Fibroblast of lung (primary cell): ENCODE results near the gene CCDC169. TPM values are rescaled to one million over a fixed set of nuclear protein-coding genes. Genes with fewer than 3 reads are reported as not detected.

ENCODE experiments used
- DNase-seq, 2 donors: peaks; one replicate each; pipeline versions ENCODE4 v3.0.0 to v3.0.0-alpha.2; 2010; ENCODE audit warnings: low read depth in 2 of 2
- H2AFZ ChIP-seq: 2 replicates; pipeline ENCODE4 v1.5.1; 2012; ENCODE audit warnings: low read length, control low read depth, inconsistent platforms
- H3K27ac ChIP-seq: 2 replicates; pipeline ENCODE4 v1.5.1; 2011; ENCODE audit warnings: low read length, control low read depth; ENCODE audit not compliant: insufficient read depth
- H3K27me3 ChIP-seq: 2 replicates; pipeline ENCODE4 v1.5.1; 2011; ENCODE audit warnings: mild to moderate bottlenecking, low read length; ENCODE audit not compliant: control insufficient read depth, insufficient read depth
- H3K36me3 ChIP-seq: 2 replicates; pipeline ENCODE4 v1.5.1; 2011; ENCODE audit warnings: low read length; ENCODE audit not compliant: control insufficient read depth, insufficient read depth
- H3K4me1 ChIP-seq: 2 replicates; pipeline ENCODE4 v1.5.1; 2011; ENCODE audit warnings: low read length; ENCODE audit not compliant: control insufficient read depth, insufficient read depth; ENCODE audit errors: extremely low read depth
- H3K4me2 ChIP-seq: 2 replicates; pipeline ENCODE4 v1.5.1; 2011; ENCODE audit warnings: low read length, control low read depth; ENCODE audit not compliant: insufficient read depth; ENCODE audit errors: extremely low read depth
- H3K4me3 ChIP-seq, 4 experiments: fragments of 200-600 bp in 1 of 4; sonication (generic) in 1 of 4; replicated peaks in 1 of 4; 2 replicates each; pipeline ENCODE4 v1.5.1; 2011 to 2016; ENCODE audit warnings: low read length in 4 of 4, low read depth in 3 of 4, mild to moderate bottlenecking in 3 of 4, control low read depth in 2 of 4, inconsistent platforms in 1 of 4, mixed read lengths in 1 of 4; ENCODE audit not compliant: insufficient read depth in 1 of 4; ENCODE audit errors: control extremely low read depth in 1 of 4
- H3K79me2 ChIP-seq: 2 replicates; pipeline ENCODE4 v1.5.1; 2012; ENCODE audit warnings: mild to moderate bottlenecking, low read length, inconsistent platforms; ENCODE audit not compliant: control insufficient read depth, insufficient read depth
- H3K9ac ChIP-seq: 2 replicates; pipeline ENCODE4 v1.5.1; 2011; ENCODE audit warnings: mild to moderate bottlenecking, low read length, control low read depth; ENCODE audit not compliant: insufficient read depth
- H3K9me3 ChIP-seq: 2 replicates; pipeline ENCODE4 v1.5.1; 2012; ENCODE audit warnings: low read depth, low read length; ENCODE audit not compliant: control insufficient read depth, insufficient read depth
- H4K20me1 ChIP-seq: 2 replicates; pipeline ENCODE4 v1.5.1; 2011; ENCODE audit warnings: low read length; ENCODE audit not compliant: control insufficient read depth, insufficient read depth; ENCODE audit errors: extremely low read depth
- CTCF ChIP-seq, 2 donors: IDR thresholded peaks in 1 of 2; conservative IDR thresholded peaks in 1 of 2; 1 replicate in 1 of 2; 2 replicates in 1 of 2; pipeline ENCODE4 v1.5.1; 2011 to 2012; ENCODE audit warnings: low read length in 2 of 2, control low read depth in 1 of 2, inconsistent platforms in 1 of 2, low read depth in 1 of 2, mild to moderate bottlenecking in 1 of 2
- EZH2 ChIP-seq: IDR thresholded peaks from 2 replicates; pipeline ENCODE4 v1.5.1; 2012; ENCODE audit warnings: low read length, control low read depth, mild to moderate bottlenecking; ENCODE audit errors: missing control alignments
- polyA plus RNA-seq, 2 donors: library from polyadenylated mRNA; depleted of rRNA in 1 of 2; stranded (reverse) in 1 of 2; unstranded in 1 of 2; fragments of >200 nt; gene quantifications; 2 replicates each; pipeline ENCODE4 v1.2.1, GENCODE V29; 2011 to 2012; ENCODE audit warnings: missing spikeins in 1 of 2
- total RNA-seq: library from RNA; depleted of rRNA; stranded (reverse); fragments of >200 nt; gene quantifications from 2 replicates; pipeline ENCODE4 v1.2.1, GENCODE V29; 2014

The CCDC169 gene
- total and polyA plus RNA-seq, 2 donors (not counting 1 experiment from before 2014, with no cell fraction given) = 2.9 to 7.1 TPM

- H4K20me1 ChIP-seq = no peaks in the 10 kb centered on the region
- no peak overlapping the region for H3K27ac ChIP-seq
- no peak overlapping the region for H3K4me2 ChIP-seq
- H3K4me3 ChIP-seq = no peak overlapping the region
- no peak overlapping the region for H3K9ac ChIP-seq
- no peaks in the 10 kb centered on the region for H3K27me3 ChIP-seq
- H3K79me2 ChIP-seq = no peaks in the 10 kb centered on the region
- DNase-seq = no peak
- no peaks in the 10 kb centered on the region for H3K36me3 ChIP-seq
- H3K4me1 ChIP-seq = no peaks in the 10 kb centered on the region
- no peak overlapping the region for H2AFZ ChIP-seq
- TF ChIP-seq EZH2 (no peak), CTCF (conservative IDR thresholded peaks at IDR 0.05 in 1 of 2, IDR thresholded peaks at IDR 0.05 in 1 of 2; ENCODE audit: low read depth in 1 of 2, low read length in 2 of 2) (no peak)
- no peaks in the 10 kb centered on the region for H3K9me3 ChIP-seq
Observed at GRCh38 chr13:36286006-36286405, 11.6 kb downstream of the CCDC169 start.

GRCh38 chr13:36282821-36283432 lies 14.7 kb downstream of the CCDC169 start:
- Histone ChIP-seq H3K79me2 (no peaks in the 10 kb centered on the region), H3K4me3 (no peak overlapping the region), H4K20me1 (no peaks in the 10 kb centered on the region), H3K27ac (no peak overlapping the region), H2AFZ (no peak overlapping the region), H3K27me3 (no peaks in the 10 kb centered on the region), H3K4me2 (no peak overlapping the region), H3K36me3 (no peaks in the 10 kb centered on the region), H3K4me1 (no peaks in the 10 kb centered on the region), H3K9me3 (no peaks in the 10 kb centered on the region), H3K9ac (no peak overlapping the region)
- no peak for TF ChIP-seq EZH2
- TF ChIP-seq CTCF (conservative IDR thresholded peaks at IDR 0.05 in 1 of 2, IDR thresholded peaks at IDR 0.05 in 1 of 2; ENCODE audit: low read depth in 1 of 2, low read length in 2 of 2) = peak; percentile 62 to 71
- DNase-seq = peak; percentile 39 to 69

GRCh38 chr13:36275190-36276002 lies 22.2 kb downstream of the CCDC169 start:
- no peaks in the 10 kb centered on the region for H3K4me1 ChIP-seq
- no peaks in the 10 kb centered on the region for H4K20me1 ChIP-seq
- no peaks in the 10 kb centered on the region for H3K36me3 ChIP-seq
- TF ChIP-seq CTCF (conservative IDR thresholded peaks at IDR 0.05 in 1 of 2, IDR thresholded peaks at IDR 0.05 in 1 of 2; ENCODE audit: low read depth in 1 of 2, low read length in 2 of 2) = peak; percentile 48 to 59
- TF ChIP-seq EZH2 = no peak
- no peaks in the 10 kb centered on the region for H3K27me3 ChIP-seq
- H2AFZ ChIP-seq = no peak overlapping the region
- peak; percentile 84 to 88 for DNase-seq
- H3K27ac ChIP-seq = no peak overlapping the region
- no peak overlapping the region for H3K4me3 ChIP-seq
- no peaks in the 10 kb centered on the region for H3K79me2 ChIP-seq
- no peaks in the 10 kb centered on the region for H3K9me3 ChIP-seq
- no peak overlapping the region for H3K4me2 ChIP-seq
- no peak overlapping the region for H3K9ac ChIP-seq
